HepG2 (cell line): ENCODE data around the gene PPP1CC. TPM values are rescaled to one million over a fixed set of nuclear protein-coding genes. Genes with fewer than 3 reads are reported as not detected.
A peak's percentile ranks its signal among the peaks of the same experiment; 100 is the strongest.

ENCODE experiments used
- AGO2 ChIP-seq: fragments of 200-400 bp; formaldehyde crosslinking; optimal IDR thresholded peaks from 2 replicates; pipeline ENCODE3; 2017; ENCODE audit warnings: mild to moderate bottlenecking, low read depth, low read length, moderate library complexity
- EED ChIP-seq: sonication (generic); formaldehyde crosslinking; IDR thresholded peaks from 2 replicates; pipeline ENCODE4 v1.5.0; 2020; ENCODE audit warnings: mild to moderate bottlenecking, missing genetic modification reagents
- FLYWCH1 ChIP-seq: sonication (generic); formaldehyde crosslinking; IDR thresholded peaks from 2 replicates; pipeline ENCODE4 v1.8.1; 2023; ENCODE audit warnings: mild to moderate bottlenecking, missing genetic modification reagents
- FOSL2 ChIP-seq: sonication (generic); formaldehyde crosslinking; IDR thresholded peaks from 2 replicates; pipeline ENCODE4 v1.4.0; 2020; ENCODE audit warnings: missing genetic modification reagents
- FOXC1 ChIP-seq: sonication (generic); formaldehyde crosslinking; IDR thresholded peaks from 2 replicates; pipeline ENCODE4 v1.8.0; 2022; ENCODE audit warnings: mild to moderate bottlenecking, missing genetic modification reagents, borderline replicate concordance
- GZF1 ChIP-seq: sonication (generic); formaldehyde crosslinking; IDR thresholded peaks from 2 replicates; pipeline ENCODE4 v1.5.1; 2020; ENCODE audit warnings: mild to moderate bottlenecking, missing genetic modification reagents
- HIVEP1 ChIP-seq: sonication (generic); formaldehyde crosslinking; IDR thresholded peaks from 2 replicates; pipeline ENCODE4 v1.4.0; 2020; ENCODE audit warnings: mild to moderate bottlenecking, missing genetic modification reagents
- HNRNPL ChIP-seq: fragments of 200-400 bp; formaldehyde crosslinking; IDR thresholded peaks from 2 replicates; pipeline ENCODE4 v1.6.1; 2017; ENCODE audit warnings: mild to moderate bottlenecking, low read depth, low read length
- NR2C2 ChIP-seq: sonication (generic); formaldehyde crosslinking; IDR thresholded peaks from 2 replicates; pipeline ENCODE4 v1.4.0; 2020; ENCODE audit warnings: missing genetic modification reagents, mild to moderate bottlenecking, moderate library complexity, borderline replicate concordance
- RXRB ChIP-seq: IDR thresholded peaks from 2 replicates; pipeline ENCODE4 v1.6.1; 2016; ENCODE audit warnings: borderline replicate concordance, missing genetic modification reagents, missing compliant biosample characterization
- SAP130 ChIP-seq: IDR thresholded peaks from 2 replicates; pipeline ENCODE4 v1.6.1; 2016; ENCODE audit warnings: low read depth
- YEATS4 ChIP-seq: sonication (generic); formaldehyde crosslinking; IDR thresholded peaks from 2 replicates; pipeline ENCODE4 v1.4.0; 2020; ENCODE audit warnings: missing genetic modification reagents, borderline replicate concordance
- ZFP90 ChIP-seq: sonication (generic); formaldehyde crosslinking; IDR thresholded peaks from 2 replicates; pipeline ENCODE4 v1.8.0; 2022; ENCODE audit warnings: missing genetic modification reagents, mild to moderate bottlenecking, inconsistent platforms, borderline replicate concordance
- ZNF12 ChIP-seq: sonication (generic); formaldehyde crosslinking; IDR thresholded peaks from 2 replicates; pipeline ENCODE4 v1.5.0; 2020; ENCODE audit warnings: missing genetic modification reagents
- ZNF205 ChIP-seq: IDR thresholded peaks from 2 replicates; pipeline ENCODE4 v1.6.1; 2018; ENCODE audit warnings: missing biosample characterization, missing genetic modification reagents
- ZNF343 ChIP-seq: sonication (generic); formaldehyde crosslinking; IDR thresholded peaks from 2 replicates; pipeline ENCODE4 v1.4.0; 2020; ENCODE audit warnings: mild to moderate bottlenecking, missing genetic modification reagents
- ZNF362 ChIP-seq: sonication (generic); formaldehyde crosslinking; IDR thresholded peaks from 2 replicates; pipeline ENCODE4 v1.4.0; 2020; ENCODE audit warnings: missing genetic modification reagents, mild to moderate bottlenecking, borderline replicate concordance
- ZNF430 ChIP-seq: sonication (generic); formaldehyde crosslinking; IDR thresholded peaks from 2 replicates; pipeline ENCODE4 v1.9.0; 2021; ENCODE audit warnings: mild to moderate bottlenecking, missing genetic modification reagents
- ZNF496 ChIP-seq: sonication (generic); formaldehyde crosslinking; IDR thresholded peaks from 2 replicates; pipeline ENCODE4 v1.8.1; 2023; ENCODE audit warnings: mild to moderate bottlenecking, moderate library complexity, missing genetic modification reagents; ENCODE audit not compliant: insufficient replicate concordance
- ZNF660 ChIP-seq: sonication (generic); formaldehyde crosslinking; IDR thresholded peaks from 2 replicates; pipeline ENCODE4 v1.5.1; 2020; ENCODE audit warnings: mild to moderate bottlenecking, low read depth, missing genetic modification reagents, borderline replicate concordance
- ZNF710 ChIP-seq: sonication (generic); formaldehyde crosslinking; IDR thresholded peaks from 2 replicates; pipeline ENCODE4 v1.5.0; 2020; ENCODE audit warnings: mild to moderate bottlenecking, missing genetic modification reagents, borderline replicate concordance
- ZNF720 ChIP-seq: sonication (generic); formaldehyde crosslinking; IDR thresholded peaks from 2 replicates; pipeline ENCODE4 v1.4.0; 2020; ENCODE audit warnings: missing genetic modification reagents
- ZNF75D ChIP-seq: sonication (generic); formaldehyde crosslinking; IDR thresholded peaks from 2 replicates; pipeline ENCODE4 v1.8.1; 2023; ENCODE audit warnings: missing genetic modification reagents, mild to moderate bottlenecking, borderline replicate concordance
- ZZZ3 ChIP-seq: sonication (generic); formaldehyde crosslinking; IDR thresholded peaks from 2 replicates; pipeline ENCODE4 v1.4.0; 2020; ENCODE audit warnings: missing genetic modification reagents, mild to moderate bottlenecking, borderline replicate concordance
- polyA plus RNA-seq, 8 experiments: library from polyadenylated mRNA; depleted of rRNA in 3 of 8; stranded (reverse) in 7 of 8; unstranded in 1 of 8; fragments of >200 nt; fragmentation: Illumina TruSeq in 4 of 8; extraction: Trizol in 4 of 8; gene quantifications; 2 replicates each; pipeline versions ENCODE4 v1.2.1 to v1.2.3, GENCODE V29; 2011 to 2016; ENCODE audit warnings: low read depth in 4 of 8, missing spikeins in 1 of 8, mixed read lengths in 1 of 8; ENCODE audit not compliant: insufficient read depth in 1 of 8
- total RNA-seq, 5 experiments: library from RNA; depleted of rRNA; stranded (reverse); fragments of >200 nt; fragmentation: Illumina TruSeq; extraction: Trizol; gene quantifications; 2 replicates each; pipeline ENCODE4 v1.2.3, GENCODE V29; 2016; ENCODE audit warnings: low read depth in 1 of 5
- TF ChIP-seq, protein P1 (sequence below): sonication (generic); formaldehyde crosslinking; IDR thresholded peaks from 2 replicates; pipeline ENCODE4 v1.9.0; 2021; ENCODE audit warnings: missing genetic modification reagents, mild to moderate bottlenecking, borderline replicate concordance
- TF ChIP-seq, protein P2 (sequence below): IDR thresholded peaks from 2 replicates; pipeline ENCODE4 v1.6.1; 2016

PPP1CC gene
- total and polyA plus RNA-seq, 2 of the 13 experiments (the other 11 are each of a cell fraction or from before 2014, with no cell fraction given) = 178 to 187 TPM

DNA sequence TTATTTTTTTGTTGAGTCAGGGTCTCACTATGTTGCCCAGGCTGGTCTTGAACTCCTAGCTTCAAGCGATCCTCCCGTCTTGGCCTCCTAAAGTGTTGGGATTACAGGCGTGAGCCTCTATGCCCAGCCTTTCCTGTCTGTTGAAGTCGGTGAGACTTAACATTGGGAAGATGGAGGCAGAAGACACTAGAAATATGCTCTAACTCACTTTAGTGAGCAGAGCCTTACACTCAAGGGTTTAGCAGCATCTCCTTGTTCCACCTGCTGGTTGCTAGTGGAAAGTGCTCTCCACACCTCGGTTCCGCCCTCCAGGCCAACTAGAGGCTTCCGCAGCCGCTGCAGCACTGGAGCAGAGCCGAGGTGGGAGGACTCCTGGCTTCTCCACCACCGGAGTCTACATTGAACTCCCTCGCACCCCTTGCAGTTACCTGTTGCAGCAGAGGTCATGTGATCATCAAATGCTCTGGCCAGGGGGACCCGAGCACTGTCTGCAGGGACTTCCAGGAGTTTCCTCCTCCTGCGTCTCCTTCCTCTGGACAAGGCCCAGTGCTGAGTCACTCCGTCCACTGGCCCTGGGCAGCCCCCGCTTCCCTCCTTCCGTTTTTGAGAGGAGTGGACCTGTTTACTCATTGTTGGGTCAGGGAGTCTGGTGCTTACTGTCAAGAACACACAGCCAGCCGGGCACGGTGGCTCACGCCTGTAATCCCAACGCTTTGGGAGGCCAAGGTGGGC lies 44.4 kb downstream of the PPP1CC start (continued):
- TF ChIP-seq HIVEP1 (CRISPR knock-in tag) = no peak
- no peak for TF ChIP-seq ZNF496 (CRISPR knock-in tag)
- TF ChIP-seq AGO2 = no peak
- TF ChIP-seq FLYWCH1 (CRISPR knock-in tag) = no peak
- no peak for TF ChIP-seq ZNF362 (CRISPR knock-in tag)
- TF ChIP-seq GZF1 (CRISPR knock-in tag) = no peak
- TF ChIP-seq ZZZ3 (CRISPR knock-in tag) = no peak
- TF ChIP-seq ZNF660 (CRISPR knock-in tag) = no peak
- no peak for TF ChIP-seq NR2C2 (CRISPR knock-in tag)
- TF ChIP-seq, protein P1, sequence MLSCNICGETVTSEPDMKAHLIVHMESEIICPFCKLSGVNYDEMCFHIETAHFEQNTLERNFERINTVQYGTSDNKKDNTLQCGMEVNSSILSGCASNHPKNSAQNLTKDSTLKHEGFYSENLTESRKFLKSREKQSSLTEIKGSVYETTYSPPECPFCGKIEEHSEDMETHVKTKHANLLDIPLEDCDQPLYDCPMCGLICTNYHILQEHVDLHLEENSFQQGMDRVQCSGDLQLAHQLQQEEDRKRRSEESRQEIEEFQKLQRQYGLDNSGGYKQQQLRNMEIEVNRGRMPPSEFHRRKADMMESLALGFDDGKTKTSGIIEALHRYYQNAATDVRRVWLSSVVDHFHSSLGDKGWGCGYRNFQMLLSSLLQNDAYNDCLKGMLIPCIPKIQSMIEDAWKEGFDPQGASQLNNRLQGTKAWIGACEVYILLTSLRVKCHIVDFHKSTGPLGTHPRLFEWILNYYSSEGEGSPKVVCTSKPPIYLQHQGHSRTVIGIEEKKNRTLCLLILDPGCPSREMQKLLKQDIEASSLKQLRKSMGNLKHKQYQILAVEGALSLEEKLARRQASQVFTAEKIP = no peak
- TF ChIP-seq ZNF710 (CRISPR knock-in tag) = no peak
- no peak for TF ChIP-seq ZNF720
- TF ChIP-seq, protein P2, sequence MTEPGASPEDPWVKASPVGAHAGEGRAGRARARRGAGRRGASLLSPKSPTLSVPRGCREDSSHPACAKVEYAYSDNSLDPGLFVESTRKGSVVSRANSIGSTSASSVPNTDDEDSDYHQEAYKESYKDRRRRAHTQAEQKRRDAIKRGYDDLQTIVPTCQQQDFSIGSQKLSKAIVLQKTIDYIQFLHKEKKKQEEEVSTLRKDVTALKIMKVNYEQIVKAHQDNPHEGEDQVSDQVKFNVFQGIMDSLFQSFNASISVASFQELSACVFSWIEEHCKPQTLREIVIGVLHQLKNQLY (CRISPR knock-in tag) = no peak
- no peak for TF ChIP-seq ZNF430 (CRISPR knock-in tag)
- no peak for TF ChIP-seq ZNF343 (CRISPR knock-in tag)
- no peak for TF ChIP-seq ZNF75D (CRISPR knock-in tag)
- peak; percentile 38 for TF ChIP-seq RXRB (CRISPR knock-in tag)
- no peak for TF ChIP-seq HNRNPL
- no peak for TF ChIP-seq ZNF12 (CRISPR knock-in tag)
- TF ChIP-seq FOSL2 (CRISPR knock-in tag) = peak; percentile 67
- peak; percentile 63; the same call in 1 of the 2 replicates for TF ChIP-seq ZNF205 (CRISPR knock-in tag)
- peak; percentile 46; the same call in 1 of the 2 replicates for TF ChIP-seq FOXC1 (CRISPR knock-in tag)
- no peak for TF ChIP-seq YEATS4
- peak; percentile 64 for TF ChIP-seq SAP130 (CRISPR knock-in tag)
- no peak for TF ChIP-seq ZFP90
- TF ChIP-seq EED (CRISPR knock-in tag) = no peak
